ENCODE data around the gene P2RY13. TPM values are rescaled to one million over a fixed set of nuclear protein-coding genes. Genes with fewer than 3 reads are reported as not detected.

The P2RY13 gene
- polyA plus RNA-seq, 1 donor from 2014 or later: 0.12 TPM

GRCh38 chr3:151307583-151308488 is 21.5 kb downstream of the P2RY13 start:
- TF ChIP-seq EZH2 (IDR thresholded peaks at IDR 0.05; ENCODE audit: borderline replicate concordance, insufficient read depth, low read length, poor library complexity, severe bottlenecking) (no peak), REST (IDR thresholded peaks at IDR 0.05; ENCODE audit: borderline replicate concordance) (no peak), RAD21 (conservative IDR thresholded peaks at IDR 0.05) (no peak), TAF1 (IDR thresholded peaks at IDR 0.05; ENCODE audit: low read depth) (no peak), EP300 (conservative IDR thresholded peaks at IDR 0.05; ENCODE audit: poor library complexity, severe bottlenecking) (no peak), SMC3 (conservative IDR thresholded peaks at IDR 0.05; ENCODE audit: poor library complexity) (no peak), MXI1 (conservative IDR thresholded peaks at IDR 0.05; ENCODE audit: poor library complexity, severe bottlenecking) (no peak), POLR2AphosphoS5 (IDR thresholded peaks at IDR 0.05) (no peak), CTCF (IDR thresholded peaks at IDR 0.05; ENCODE audit: poor library complexity, severe bottlenecking) (no peak)
- H3K4me3 ChIP-seq (ENCODE audit: low read length): no peak overlapping the region
- H3K9me2 ChIP-seq (ENCODE audit: insufficient read depth, low read length): no peaks in the 10 kb centered on the region
- no peak overlapping the region for H2AFZ ChIP-seq (ENCODE audit: low read depth, low read length)
- no peak overlapping the region for H3K27ac ChIP-seq (ENCODE audit: low read length)
- no peaks in the 10 kb centered on the region for H3K36me3 ChIP-seq (ENCODE audit: insufficient read depth, low read length)
- H3K9me3 ChIP-seq (ENCODE audit: low read length): no peaks in the 10 kb centered on the region
- H3K79me2 ChIP-seq (replicated peaks; ENCODE audit: insufficient read depth, low read length): no peaks in the 10 kb centered on the region
- H3F3A ChIP-seq (ENCODE audit: insufficient read depth, low read length, poor library complexity, severe bottlenecking): no peaks in the 10 kb centered on the region
- H3K27me3 ChIP-seq (ENCODE audit: insufficient read depth, low read depth, low read length): no peaks in the 10 kb centered on the region
- no peak overlapping the region for H3K9ac ChIP-seq (ENCODE audit: low read length)
- no peak overlapping the region for H3K4me2 ChIP-seq (ENCODE audit: low read length)
- H4K20me1 ChIP-seq (ENCODE audit: insufficient read depth): peaks cover 3% of the 10 kb centered on the region

- no peaks in the 10 kb centered on the region for H3K9me2 ChIP-seq (ENCODE audit: insufficient read depth, low read length)
- no peak overlapping the region for H3K4me2 ChIP-seq (ENCODE audit: low read length)
- no peaks in the 10 kb centered on the region for H3K36me3 ChIP-seq (ENCODE audit: insufficient read depth, low read length)
- no peaks in the 10 kb centered on the region for H3F3A ChIP-seq (ENCODE audit: insufficient read depth, low read length, poor library complexity, severe bottlenecking)
- no peaks in the 10 kb centered on the region for H3K27me3 ChIP-seq (ENCODE audit: insufficient read depth, low read depth, low read length)
- H3K4me3 ChIP-seq (ENCODE audit: low read length): no peak overlapping the region
- no peak overlapping the region for H3K9ac ChIP-seq (ENCODE audit: low read length)
- no peak for TF ChIP-seq MXI1 (conservative IDR thresholded peaks at IDR 0.05; ENCODE audit: poor library complexity, severe bottlenecking)
- no peak for TF ChIP-seq EP300 (conservative IDR thresholded peaks at IDR 0.05; ENCODE audit: poor library complexity, severe bottlenecking)
- TF ChIP-seq POLR2AphosphoS5 (IDR thresholded peaks at IDR 0.05): no peak
- TF ChIP-seq RAD21 (conservative IDR thresholded peaks at IDR 0.05): no peak
- TF ChIP-seq TAF1 (IDR thresholded peaks at IDR 0.05; ENCODE audit: low read depth): no peak
- H4K20me1 ChIP-seq (ENCODE audit: insufficient read depth): peaks cover 2% of the 10 kb centered on the region
- no peaks in the 10 kb centered on the region for H3K79me2 ChIP-seq (replicated peaks; ENCODE audit: insufficient read depth, low read length)
- no peak overlapping the region for H3K27ac ChIP-seq (ENCODE audit: low read length)
- no peaks in the 10 kb centered on the region for H3K9me3 ChIP-seq (ENCODE audit: low read length)
- H2AFZ ChIP-seq (ENCODE audit: low read depth, low read length): no peak overlapping the region
These were observed 22.2 kb downstream of the P2RY13 start for GRCh38 chr3:151307131-151307530.
